Measurements from ENCODE around the gene CRYBA1. TPM values are rescaled to one million over a fixed set of nuclear protein-coding genes. Genes with fewer than 3 reads are reported as not detected.

CRYBA1 gene
- total and polyA plus RNA-seq, 8 donors, result not detected

DNA sequence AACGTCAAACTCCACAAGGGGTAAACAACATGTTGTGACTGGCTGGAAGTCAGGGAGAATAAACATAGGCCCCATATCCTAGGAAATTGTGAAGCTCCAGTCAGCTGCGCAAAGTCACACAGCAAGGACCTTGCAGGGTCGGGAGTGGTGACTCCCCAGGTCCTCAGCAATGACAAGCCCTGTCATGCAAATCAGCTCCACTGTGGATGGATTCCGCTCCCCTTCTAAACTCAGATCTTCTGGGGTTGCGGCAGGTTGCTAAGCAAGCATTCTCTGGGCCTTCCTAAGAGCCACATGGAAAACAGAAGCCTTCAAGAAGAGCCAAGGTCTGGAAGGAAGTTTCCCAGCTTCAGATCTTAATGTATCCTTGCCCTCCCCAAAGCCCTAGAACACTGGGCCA lies 37.6 kb upstream of the CRYBA1 start:
- Histone ChIP-seq H3K27ac (no peak overlapping the region), H3K36me3 (no peaks in the 10 kb centered on the region), H3K27me3 (no peaks in the 10 kb centered on the region), H3K4me3 (no peak overlapping the region), H3K9me3 (no peaks in the 10 kb centered on the region), H3K4me1 (no peaks in the 10 kb centered on the region)
- intact Hi-C loops (cut with DNase I), result no loop called here
- DNase-seq (no peak), FAIRE-seq (no peak), ATAC-seq (no peak)
- TF ChIP-seq, protein P1, sequence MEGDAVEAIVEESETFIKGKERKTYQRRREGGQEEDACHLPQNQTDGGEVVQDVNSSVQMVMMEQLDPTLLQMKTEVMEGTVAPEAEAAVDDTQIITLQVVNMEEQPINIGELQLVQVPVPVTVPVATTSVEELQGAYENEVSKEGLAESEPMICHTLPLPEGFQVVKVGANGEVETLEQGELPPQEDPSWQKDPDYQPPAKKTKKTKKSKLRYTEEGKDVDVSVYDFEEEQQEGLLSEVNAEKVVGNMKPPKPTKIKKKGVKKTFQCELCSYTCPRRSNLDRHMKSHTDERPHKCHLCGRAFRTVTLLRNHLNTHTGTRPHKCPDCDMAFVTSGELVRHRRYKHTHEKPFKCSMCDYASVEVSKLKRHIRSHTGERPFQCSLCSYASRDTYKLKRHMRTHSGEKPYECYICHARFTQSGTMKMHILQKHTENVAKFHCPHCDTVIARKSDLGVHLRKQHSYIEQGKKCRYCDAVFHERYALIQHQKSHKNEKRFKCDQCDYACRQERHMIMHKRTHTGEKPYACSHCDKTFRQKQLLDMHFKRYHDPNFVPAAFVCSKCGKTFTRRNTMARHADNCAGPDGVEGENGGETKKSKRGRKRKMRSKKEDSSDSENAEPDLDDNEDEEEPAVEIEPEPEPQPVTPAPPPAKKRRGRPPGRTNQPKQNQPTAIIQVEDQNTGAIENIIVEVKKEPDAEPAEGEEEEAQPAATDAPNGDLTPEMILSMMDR (IDR thresholded peaks at IDR 0.05), result no peak
- WGBS, 2 donors, result 77 to 83% methylated on average over 5 of the region's 5 CpGs

DNA sequence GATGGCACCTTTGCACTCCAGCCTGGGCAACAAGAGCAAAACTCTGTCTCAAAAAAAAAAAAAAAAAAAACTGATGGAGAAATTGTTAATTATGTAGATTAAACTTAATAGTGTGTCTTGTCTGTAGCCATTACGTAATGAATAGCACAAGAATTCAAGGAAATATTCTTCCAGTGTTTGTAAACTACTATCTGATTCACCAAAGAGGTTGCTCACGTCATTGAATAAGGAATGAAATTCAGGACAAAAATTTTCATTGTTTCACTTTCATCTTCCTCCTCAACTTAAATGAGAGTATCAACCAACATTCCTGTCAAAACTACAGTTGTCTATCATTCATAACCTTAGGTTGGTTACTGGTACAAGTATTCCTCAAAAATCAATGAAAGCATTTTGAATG lies 35.8 kb upstream of the CRYBA1 start:
- DNase-seq (no peak), FAIRE-seq (no peak), ATAC-seq (no peak)
- Histone ChIP-seq H3K36me3 (no peaks in the 10 kb centered on the region), H3K4me3 (no peak overlapping the region), H3K27ac (no peak overlapping the region), H3K4me1 (no peaks in the 10 kb centered on the region), H3K27me3 (no peaks in the 10 kb centered on the region), H3K9me3 (no peaks in the 10 kb centered on the region)
- 82 to 86% methylated on average over 2 of the region's 2 CpGs for WGBS, 2 donors
- TF ChIP-seq, protein P1 (IDR thresholded peaks at IDR 0.05), result no peak
- intact Hi-C loops (cut with DNase I), result loop anchor here in 1 of 3 donors (10.0 kb wide), 1 partner anchor 66 kb away; no protein-coding TSS in a partner anchor

DNA sequence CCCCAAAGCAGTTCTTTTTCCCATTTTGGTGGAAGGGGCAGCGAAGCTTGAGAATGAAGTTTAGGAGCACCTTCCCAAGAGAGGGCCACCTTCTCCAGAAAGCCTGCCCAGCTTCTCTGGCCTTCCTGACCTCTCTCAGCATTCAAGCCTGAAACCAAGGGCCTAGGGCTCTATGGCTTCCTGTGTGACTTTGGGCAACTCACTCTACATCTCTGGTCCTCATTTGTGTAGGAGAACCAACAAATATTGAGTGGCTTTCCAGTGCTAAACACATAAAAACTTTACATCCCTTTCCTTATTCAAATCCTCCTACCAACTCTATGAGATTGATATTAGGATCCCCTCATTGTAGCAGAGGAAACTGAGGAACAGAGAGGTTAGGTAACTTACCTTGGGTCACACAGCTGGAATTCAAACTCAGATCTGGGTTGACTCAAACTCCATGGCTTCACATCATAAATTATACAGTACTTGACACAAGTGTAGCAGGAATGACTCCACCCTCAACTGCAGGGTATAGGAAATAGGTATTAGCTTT lies 34.5 kb upstream of the CRYBA1 start:
- intact Hi-C loops (cut with DNase I), result loop anchor here in 1 of 3 donors (10.0 kb wide), 1 partner anchor 67 kb away; no protein-coding TSS in a partner anchor
- Histone ChIP-seq H3K27me3 (no peaks in the 10 kb centered on the region), H3K9me3 (no peaks in the 10 kb centered on the region), H3K4me1 (no peaks in the 10 kb centered on the region), H3K4me3 (no peak overlapping the region), H3K27ac (no peak overlapping the region), H3K36me3 (no peaks in the 10 kb centered on the region)
- ATAC-seq (no peak), FAIRE-seq (no peak), DNase-seq (no peak)
- TF ChIP-seq, protein P1 (IDR thresholded peaks at IDR 0.05), result no peak
- WGBS, 2 donors, result 94 to 96% methylated on average over 1 of the region's 1 CpG

DNA sequence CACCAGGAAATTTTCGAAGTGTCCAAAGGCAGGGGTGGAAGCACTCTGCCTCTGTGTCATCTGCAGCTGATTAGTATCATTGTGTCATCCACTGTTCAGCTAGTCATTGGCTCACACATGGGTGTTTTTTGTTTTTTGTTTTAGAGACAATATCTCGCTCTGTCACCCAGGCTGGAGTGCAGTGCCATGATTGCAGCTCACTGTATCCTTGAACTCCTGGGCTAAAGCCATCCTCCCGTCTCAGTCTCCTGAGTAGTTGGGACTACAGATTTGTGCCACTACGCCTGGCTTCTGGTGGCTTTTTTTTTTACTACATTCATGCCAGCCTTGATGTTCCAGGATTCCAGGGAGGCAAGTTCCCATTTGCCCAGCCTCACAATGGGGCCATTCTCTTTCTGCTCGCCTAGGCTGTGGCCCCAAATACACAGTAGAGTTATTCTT lies 34.0 kb upstream of the CRYBA1 start:
- TF ChIP-seq, protein P1 (IDR thresholded peaks at IDR 0.05), result no peak
- 57 to 71% methylated on average over 5 of the region's 5 CpGs for WGBS, 2 donors
- no peaks in the 10 kb centered on the region for H3K36me3 ChIP-seq
- ATAC-seq (no peak), FAIRE-seq (no peak), DNase-seq (no peak)
- no peaks in the 10 kb centered on the region for H3K4me1 ChIP-seq
- intact Hi-C loops (cut with DNase I), result loop anchor here in 1 of 3 donors (10.0 kb wide), 1 partner anchor 68 kb away; no protein-coding TSS in a partner anchor
- no peaks in the 10 kb centered on the region for H3K9me3 ChIP-seq
- no peak overlapping the region for H3K27ac ChIP-seq
- H3K27me3 ChIP-seq, result no peaks in the 10 kb centered on the region
- H3K4me3 ChIP-seq, result no peak overlapping the region

Measured in pancreas (tissue), 10 donors.